GM12864 (cell line): ENCODE results near the gene PPP1R1B.
A peak's percentile ranks its signal among the peaks of the same experiment; 100 is the strongest.

ENCODE experiments used
- DNase-seq: peaks from one replicate; pipeline ENCODE4 v3.0.0-alpha.2; 2011; ENCODE audit warnings: low read depth
- H3K4me3 ChIP-seq: 2 replicates; pipeline ENCODE4 v1.5.1; 2011; ENCODE audit warnings: mild to moderate bottlenecking, low read depth, low read length, control low read depth
- CTCF ChIP-seq: IDR thresholded peaks from 2 replicates; pipeline ENCODE4 v1.5.1; 2011; ENCODE audit warnings: low read depth, mild to moderate bottlenecking, moderate library complexity, low read length, control low read depth, inconsistent platforms; ENCODE audit errors: missing control alignments

Gene PPP1R1B

DNA sequence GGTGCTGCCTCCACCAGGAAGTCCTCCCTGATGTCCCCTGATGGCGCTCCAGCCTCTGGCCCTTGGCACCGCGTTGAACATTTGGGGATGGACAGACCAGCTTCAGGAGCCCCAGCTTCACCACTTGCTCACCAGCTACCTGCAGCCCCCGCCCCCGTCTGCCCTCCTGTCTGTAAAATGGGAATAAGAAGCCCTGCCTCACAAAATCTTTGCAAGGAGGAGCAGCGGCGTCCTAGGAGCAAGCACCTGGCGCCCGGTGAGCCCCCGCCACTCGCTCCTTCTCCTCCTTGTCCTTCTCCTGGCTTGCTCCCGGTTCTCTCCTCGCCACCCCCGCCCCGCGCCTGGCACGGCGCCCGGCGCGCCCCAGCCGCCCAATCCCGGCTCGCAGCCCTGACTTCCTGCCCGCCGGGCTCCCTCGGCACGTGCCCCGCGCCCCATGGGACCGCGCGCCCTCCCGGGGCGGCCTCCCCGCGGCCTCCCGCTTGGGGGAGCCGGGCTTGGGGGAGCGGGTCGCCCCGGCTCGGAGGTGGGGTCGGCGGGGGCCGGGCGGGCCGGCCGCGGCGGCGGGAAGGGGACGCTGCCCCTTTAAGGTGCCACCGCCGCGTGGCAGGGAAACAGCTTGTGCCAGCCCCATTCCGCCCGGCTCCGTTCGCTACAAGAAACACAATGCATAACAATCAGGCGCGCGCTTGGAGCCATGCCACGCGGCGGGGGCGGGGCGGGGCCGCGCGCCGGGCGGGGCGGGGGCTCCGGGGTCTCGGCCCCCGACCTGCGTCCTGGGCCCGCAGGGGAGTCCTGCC lies 9.1 kb upstream of the PPP1R1B start:
- peak overlapping the region; percentile 42 for H3K4me3 ChIP-seq
- TF ChIP-seq CTCF, result no peak
- DNase-seq, result no peak

GRCh38 chr17:39618246-39618913 lies 8.4 kb upstream of the PPP1R1B start:
- peak overlapping the region; percentile 42 for H3K4me3 ChIP-seq
- DNase-seq, result no peak
- TF ChIP-seq CTCF, result no peak

- DNase-seq, result no peak
- no peak for TF ChIP-seq CTCF
- H3K4me3 ChIP-seq, result no peak overlapping the region
These were observed 7.6 kb upstream of the PPP1R1B start for GRCh38 chr17:39618956-39619785.

GRCh38 chr17:39619786-39620101 lies 7.0 kb upstream of the PPP1R1B start:
- no peak overlapping the region for H3K4me3 ChIP-seq
- no peak for DNase-seq
- no peak for TF ChIP-seq CTCF

GRCh38 chr17:39621523-39622379 lies 5.0 kb upstream of the PPP1R1B start:
- H3K4me3 ChIP-seq, result peak overlapping the region; percentile 46
- TF ChIP-seq CTCF, result peak; percentile 100
- DNase-seq, result no peak

DNA sequence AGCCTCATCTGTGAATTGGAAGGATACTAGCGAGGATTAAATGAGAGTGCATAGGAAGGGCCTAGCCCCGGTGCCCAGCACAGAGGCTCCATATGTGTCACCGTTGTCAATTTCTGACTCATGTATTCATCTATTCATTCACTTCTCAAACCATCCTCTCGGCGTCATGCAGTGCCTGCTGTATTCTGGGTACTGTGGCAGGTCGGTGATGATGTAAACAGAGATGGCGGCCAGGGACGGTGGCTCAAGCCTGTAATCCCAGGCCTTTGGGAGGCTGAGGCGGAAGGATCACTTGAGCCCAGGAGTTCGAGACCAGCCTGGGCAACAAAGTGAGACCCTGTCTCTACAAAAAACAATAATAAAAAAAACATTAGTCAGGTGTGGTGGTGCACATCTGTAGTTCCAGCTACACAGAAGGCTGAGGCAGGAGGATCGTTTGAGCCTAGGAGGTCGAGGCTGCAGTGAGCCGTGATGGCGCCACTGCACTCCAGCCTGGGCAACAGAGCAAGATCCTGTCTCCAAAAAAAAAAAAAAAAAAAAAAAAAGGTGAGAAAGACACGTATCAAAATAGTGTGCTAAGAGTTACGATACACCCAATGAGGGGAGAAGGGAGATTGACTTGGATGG lies 4.3 kb upstream of the PPP1R1B start:
- peak overlapping the region; percentile 46 for H3K4me3 ChIP-seq
- DNase-seq, result no peak
- TF ChIP-seq CTCF, result no peak
